Stimulated activated CD4-positive, alpha-beta T cell treated with anti-CD3 and anti-CD28 coated beads, Interleukin-15, amount 100 ng/mL, for 24 hours (primary cell): ENCODE data around the gene CPNE9.
"Not testable (repeated sequence)": the region's sequence is repeated elsewhere in the genome, so short reads cannot be mapped to it uniquely, and the experiment has no call there.

ENCODE experiments used
- DNase-seq: peaks from one replicate; pipeline ENCODE4 v3.0.0-alpha.2; 2020

CPNE9 gene

GRCh38 chr3:9749645-9750555 is 46.3 kb downstream of the CPNE9 start, which contains the start of gene OGG1:
TSS of gene OGG1 (plus strand) at chr3:9749952. CDS start at chr3:9750287, 335 bp downstream.
- peak; percentile 98 for DNase-seq

GRCh38 chr3:9750556-9751411 is 47.2 kb downstream of the CPNE9 start:
- DNase-seq, result peak; percentile 24

DNA sequence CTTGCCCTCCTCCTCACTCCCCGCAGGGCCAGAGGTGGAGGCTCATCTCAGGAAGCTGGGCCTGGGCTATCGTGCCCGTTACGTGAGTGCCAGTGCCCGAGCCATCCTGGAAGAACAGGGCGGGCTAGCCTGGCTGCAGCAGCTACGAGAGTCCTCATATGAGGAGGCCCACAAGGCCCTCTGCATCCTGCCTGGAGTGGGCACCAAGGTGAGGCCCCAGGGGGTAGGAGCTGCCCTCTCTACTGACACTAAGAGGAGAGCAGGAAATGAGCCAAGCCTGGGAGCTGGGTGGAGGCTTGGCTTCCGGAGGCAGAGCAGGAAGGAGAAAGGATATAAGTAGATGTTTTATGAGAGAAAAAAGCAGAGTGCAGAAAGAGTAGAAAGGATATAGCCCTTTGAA is 51.0 kb downstream of the CPNE9 start:
- no peak for DNase-seq

DNA sequence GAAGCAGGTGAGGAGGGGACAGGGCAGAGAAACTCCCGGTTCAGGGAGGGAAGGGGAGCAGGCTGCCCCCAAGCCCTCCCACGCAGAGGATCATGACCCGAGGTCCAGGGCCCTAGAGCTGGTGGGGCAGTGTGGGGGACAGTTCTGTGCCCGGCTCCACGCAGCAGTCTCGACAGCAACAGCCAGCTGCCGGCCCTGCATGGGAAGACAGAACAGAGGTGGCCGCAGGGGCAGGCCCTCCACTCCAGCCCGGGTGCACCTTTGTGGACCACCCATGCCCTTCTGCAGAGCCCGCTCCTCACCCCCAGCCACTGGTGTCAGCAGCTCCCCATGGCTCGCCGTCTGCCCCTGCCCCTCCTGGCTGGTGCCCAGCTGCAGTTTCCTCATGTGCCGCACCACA is 53.8 kb downstream of the CPNE9 start:
- DNase-seq, result no peak

DNA sequence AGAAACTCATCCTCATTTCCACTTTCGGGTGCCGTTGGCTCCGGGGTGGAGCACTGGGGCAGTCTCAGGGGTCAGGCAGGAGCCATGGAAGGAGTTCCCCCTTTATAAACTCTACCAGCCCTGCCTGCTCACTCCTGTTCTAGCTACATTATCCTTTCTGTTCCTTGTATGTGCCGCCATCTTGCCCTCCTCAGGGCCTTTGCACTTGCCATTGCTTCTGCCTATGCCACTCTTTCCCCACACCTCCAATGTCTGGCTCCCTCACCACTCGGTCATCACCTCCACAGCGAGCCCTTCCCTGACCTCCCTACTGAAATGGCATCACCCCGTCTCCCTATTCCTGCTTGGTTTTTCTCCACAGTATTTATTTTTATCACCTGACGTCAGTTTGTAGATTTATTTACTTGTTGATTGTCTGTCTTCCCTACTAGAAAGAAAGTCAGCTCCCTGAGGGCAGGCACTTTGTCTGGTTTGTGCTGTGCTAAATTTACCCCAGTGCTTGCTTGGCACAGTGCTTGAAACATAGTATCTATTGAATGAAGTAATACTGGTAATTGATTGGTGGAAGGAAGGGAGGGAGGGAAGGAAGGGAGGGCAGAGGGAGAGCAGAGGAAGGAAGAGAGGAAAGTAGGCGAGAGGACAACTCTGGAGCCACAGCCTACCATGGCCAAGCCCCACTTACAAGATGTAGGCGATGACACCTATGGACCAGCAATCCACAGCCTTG is 57.3 kb downstream of the CPNE9 start:
- DNase-seq, result no peak

GRCh38 chr3:9761919-9762318 is 58.3 kb downstream of the CPNE9 start:
- DNase-seq, result no peak

GRCh38 chr3:9762871-9763270 is 59.2 kb downstream of the CPNE9 start:
- no peak for DNase-seq

GRCh38 chr3:9765865-9766264 is 62.2 kb downstream of the CPNE9 start:
- DNase-seq, result no peak

DNA sequence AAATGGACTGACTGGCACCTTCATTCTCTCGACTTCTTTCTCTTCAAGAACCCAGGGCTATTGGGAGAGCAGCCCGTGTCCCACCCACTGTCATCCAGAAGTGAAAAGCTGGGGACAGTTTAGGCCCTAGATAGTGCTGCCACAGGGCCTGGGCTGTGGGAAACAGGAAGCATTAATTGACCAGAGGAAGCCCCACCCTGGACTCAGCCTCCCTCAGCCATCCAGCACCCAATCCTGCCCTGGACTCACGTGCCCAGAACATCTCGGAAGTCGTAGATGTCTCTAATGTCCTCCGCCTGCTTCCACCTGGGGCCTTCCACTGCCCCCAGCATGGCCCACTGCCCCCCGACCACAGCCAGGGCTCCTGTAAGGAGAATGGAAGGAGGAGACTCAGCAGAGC is 63.8 kb downstream of the CPNE9 start:
- DNase-seq, result no peak

DNA sequence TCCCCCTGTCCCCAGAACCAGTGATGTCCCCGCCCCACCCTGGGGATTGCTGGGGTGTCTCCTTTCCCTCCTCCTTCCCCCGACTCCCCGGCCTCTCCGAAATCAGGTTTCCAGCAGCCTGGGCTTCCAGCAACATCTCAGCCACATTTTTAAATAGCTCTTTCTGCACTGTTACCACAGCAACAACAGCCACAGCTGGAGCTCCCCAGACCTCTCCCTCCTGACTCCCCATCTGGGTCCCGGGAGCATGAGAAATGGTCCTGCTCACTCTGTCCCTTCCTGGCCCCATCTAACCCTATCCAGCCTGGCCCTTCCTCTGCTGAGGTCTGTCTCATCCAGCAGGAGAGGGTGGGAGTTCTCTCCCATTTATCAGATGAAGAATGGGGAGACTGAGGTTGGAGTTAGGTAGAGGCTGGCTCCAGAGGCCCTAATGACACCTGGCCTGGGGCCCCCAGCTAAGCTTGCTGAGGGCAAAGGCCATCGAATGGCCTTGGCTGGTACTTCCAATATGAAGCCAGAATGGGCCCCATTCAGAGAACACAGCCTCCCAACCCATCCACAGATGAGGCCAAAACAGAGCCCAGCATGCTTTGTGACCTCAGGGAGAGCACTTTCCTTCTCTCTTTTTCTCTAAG is 64.6 kb downstream of the CPNE9 start:
- DNase-seq, result no peak

GRCh38 chr3:9769012-9769411 is 65.4 kb downstream of the CPNE9 start:
- no peak for DNase-seq

GRCh38 chr3:9769426-9770275 is 66.0 kb downstream of the CPNE9 start, which contains the start of gene CAMK1:
TSS of gene CAMK1 (minus strand) at chr3:9769947. CDS start at chr3:9767749, 2,198 bp downstream.
- DNase-seq, result peak; percentile 84

DNA sequence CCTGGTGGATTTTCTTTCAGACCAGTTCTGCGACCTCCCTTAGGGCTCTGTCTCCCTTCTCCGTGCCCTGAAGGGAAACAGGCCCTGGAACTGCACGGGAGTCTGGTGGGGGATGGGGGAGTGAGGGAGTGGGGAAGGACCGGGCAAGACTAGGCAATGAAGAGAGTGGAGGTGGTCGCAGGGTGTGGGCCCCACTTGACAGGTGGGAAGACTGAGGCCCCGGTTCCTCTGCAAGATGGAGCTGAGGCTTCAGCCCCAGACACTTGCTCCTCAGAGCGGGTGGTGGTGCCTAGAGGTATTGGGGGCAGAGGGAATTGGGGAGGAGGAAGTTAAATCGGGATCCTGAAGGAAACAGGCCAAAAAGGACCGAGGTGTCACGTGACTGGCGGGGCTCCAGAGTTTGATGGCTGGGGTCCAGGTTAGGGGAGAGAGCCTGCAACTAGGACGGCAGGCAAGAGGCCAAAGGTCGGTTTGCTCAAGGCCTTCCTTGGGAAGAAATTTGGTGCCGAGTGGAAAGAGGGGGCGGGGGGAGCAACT is 66.7 kb downstream of the CPNE9 start:
- no peak for DNase-seq

DNA sequence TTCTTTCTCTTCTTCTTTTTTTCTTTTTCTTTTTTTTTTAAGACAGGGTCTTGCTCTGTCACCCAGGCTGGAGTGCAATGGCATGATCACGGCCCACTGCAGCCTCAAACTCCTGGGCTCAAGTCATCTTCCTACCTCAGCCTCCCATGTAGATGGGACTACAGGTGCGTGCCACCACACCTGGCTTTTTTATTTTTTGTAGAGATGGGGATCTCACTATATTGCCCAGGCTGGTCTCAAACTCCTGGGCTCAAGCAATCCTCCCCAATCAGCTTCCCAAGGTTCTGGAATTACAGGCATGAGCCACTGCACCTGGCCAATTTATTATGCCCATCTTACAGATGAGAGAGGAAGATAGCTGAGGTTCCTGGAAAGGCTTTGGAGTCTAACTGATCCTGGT is 67.4 kb downstream of the CPNE9 start:
- DNase-seq, result not testable (repeated sequence)

GRCh38 chr3:9776896-9777693 is 73.5 kb downstream of the CPNE9 start:
- DNase-seq, result no peak

DNA sequence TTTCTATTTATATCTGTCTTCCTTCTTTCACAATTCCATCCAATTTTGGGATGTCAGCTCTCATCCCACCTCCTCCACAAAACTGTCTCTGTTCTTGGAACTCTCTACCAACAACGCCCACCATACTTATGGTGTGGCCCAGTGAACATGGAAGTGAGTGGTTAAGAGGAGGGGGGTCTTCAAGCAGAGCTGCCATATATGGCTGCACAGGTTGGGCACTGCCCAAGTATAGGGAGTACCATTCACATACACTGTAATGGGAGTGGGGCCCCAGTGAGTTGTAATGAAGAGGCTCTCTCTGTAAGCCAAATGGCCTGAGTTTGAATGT is 74.0 kb downstream of the CPNE9 start:
- no peak for DNase-seq

DNA sequence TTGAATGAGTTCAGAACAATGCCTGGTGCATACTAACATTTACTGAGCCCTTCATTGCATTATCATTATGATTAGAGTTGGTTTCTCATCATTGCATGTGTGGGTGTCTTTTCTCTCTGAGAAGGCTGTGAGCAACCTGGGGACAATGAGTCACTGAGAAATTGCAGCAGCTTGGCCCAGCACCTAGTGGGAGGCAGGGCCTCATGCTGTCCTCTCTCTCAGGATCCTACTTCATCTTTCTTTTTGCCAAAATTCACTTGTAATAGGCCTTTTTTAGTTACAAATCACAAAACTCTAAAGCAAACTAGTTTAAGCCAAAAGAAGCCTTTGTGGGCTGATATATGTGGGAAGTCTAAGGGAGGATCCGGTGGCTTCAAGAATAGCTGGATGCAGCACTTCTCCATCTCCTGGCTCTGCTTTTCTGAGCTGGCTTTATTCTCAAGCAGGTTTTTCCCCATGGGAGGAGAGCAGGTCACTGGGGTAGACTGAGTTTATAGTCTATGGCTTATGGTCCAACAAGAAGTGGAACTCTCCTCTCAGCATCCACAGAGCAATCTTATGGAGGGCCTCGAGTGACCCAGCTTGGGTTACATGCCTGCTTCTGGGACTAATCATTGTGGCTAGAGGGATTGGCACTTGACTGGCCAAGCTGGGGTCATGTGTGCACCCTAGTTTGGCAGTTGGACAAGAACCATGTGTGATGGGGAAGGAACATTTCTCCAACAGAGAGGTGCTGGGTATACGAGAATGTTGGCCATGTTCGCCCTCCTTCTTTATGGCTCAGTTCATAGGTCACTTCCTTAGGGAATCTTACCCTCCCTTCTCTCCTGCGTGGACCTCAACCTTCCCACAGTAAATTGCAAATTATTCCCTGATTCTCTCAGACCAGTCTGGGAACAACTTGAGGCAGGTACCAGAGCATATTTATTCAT is 74.8 kb downstream of the CPNE9 start:
- peak; percentile 83 for DNase-seq

DNA sequence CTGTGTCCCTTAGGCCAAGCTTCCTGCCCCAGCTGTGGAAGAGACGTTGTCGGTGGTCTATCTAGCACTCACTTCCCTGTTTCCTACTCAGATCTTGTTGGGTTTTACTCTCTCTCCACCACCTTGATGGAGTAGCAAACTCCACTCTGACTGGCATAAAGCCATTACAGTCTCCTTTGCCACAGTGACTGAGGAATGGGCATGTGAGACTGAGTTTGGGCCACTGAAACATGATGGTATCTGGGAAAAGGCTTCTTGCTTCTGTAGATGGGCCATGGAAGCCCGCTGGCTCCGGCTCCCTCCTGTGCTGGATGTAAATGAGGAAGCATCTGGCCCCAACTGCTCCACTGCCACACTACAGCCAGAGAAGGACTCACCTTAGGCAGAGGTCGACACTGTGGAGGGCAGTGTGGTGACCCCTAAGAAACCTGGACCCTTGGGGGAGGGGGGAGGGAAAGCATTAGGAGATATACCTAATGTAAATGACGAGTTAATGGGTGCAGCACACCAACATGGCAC is 75.5 kb downstream of the CPNE9 start:
- no peak for DNase-seq
